K562 (cell line): ENCODE results near the gene RUFY2. TPM values are rescaled to one million over a fixed set of nuclear protein-coding genes. Genes with fewer than 3 reads are reported as not detected.

Experiments used
- ATAC-seq: fragments of 200-7000 bp; cut with Tn5 transposase; 3 replicates; pipeline ENCODE4 v1.9.1; 2020; ENCODE audit warnings: moderate library complexity
- BruUV-seq: library from RNA; stranded (reverse); fragments of 400-500 nt; replicated peaks from 2 replicates; lab custom pipeline; 2021; lab: Mats Ljungman, UMichigan
- CTCF ChIA-PET: fragments of 300-600 bp; formaldehyde crosslinking; extraction: SDS; loops from one replicate; lab custom pipeline; 2021; ENCODE audit warnings: low intra/inter-chr PET ratio; lab: Yijun Ruan, JAX
- POLR2A ChIA-PET: fragments of 300-600, 350-650 bp; sonication (Branson Sonifier 250); formaldehyde crosslinking; extraction: SDS; loops from one replicate; lab custom pipeline; 2021; ENCODE audit warnings: antibody characterized with exemption, inconsistent platforms; lab: Yijun Ruan, JAX
- DNase-seq, 4 experiments: peaks; one replicate each; pipeline versions ENCODE4 v3.0.0 to v3.0.0-alpha.2; 2011 to 2018; ENCODE audit warnings: low spot score in 3 of 4, mixed read lengths in 3 of 4; ENCODE audit errors: extremely low read depth in 1 of 4
- FAIRE-seq: peaks from 2 replicates; lab custom pipeline; 2011; peaks lifted over from hg19 to GRCh38; lab: Jason Lieb, UNC
- H2AFZ ChIP-seq: 2 replicates; pipeline ENCODE4 v1.6.0; 2011; ENCODE audit warnings: low read depth, low read length, control low read depth, inconsistent platforms
- H3K27ac ChIP-seq: fragments of 200-600 bp; 3 replicates; pipeline ENCODE4 v1.8.0; 2011; ENCODE audit warnings: low read depth, mild to moderate bottlenecking, control low read depth, inconsistent platforms, low read length, moderate library complexity, mixed read lengths; ENCODE audit errors: extremely low read depth
- H3K27me3 ChIP-seq, 2 experiments: fragments of 300-600 bp in 1 of 2; 2 replicates in 1 of 2; 3 replicates in 1 of 2; pipeline versions ENCODE4 v1.6.0 to v1.8.0; 2011; ENCODE audit warnings: inconsistent platforms in 2 of 2, low read length in 2 of 2, mild to moderate bottlenecking in 1 of 2, mixed read lengths in 1 of 2, moderate library complexity in 1 of 2; ENCODE audit not compliant: control insufficient read depth in 2 of 2, insufficient read depth in 2 of 2
- H3K36me3 ChIP-seq: fragments of 300-600 bp; 3 replicates; pipeline ENCODE4 v1.8.0; 2011; ENCODE audit warnings: mild to moderate bottlenecking, low read length, inconsistent platforms; ENCODE audit not compliant: control insufficient read depth, insufficient read depth
- H3K4me1 ChIP-seq, 2 experiments: fragments of 200-600 bp in 1 of 2; replicated peaks in 1 of 2; 2 replicates in 1 of 2; 3 replicates in 1 of 2; pipeline versions ENCODE4 v1.5.1 to v1.8.0; 2011; ENCODE audit warnings: inconsistent platforms in 2 of 2, low read length in 2 of 2, mild to moderate bottlenecking in 1 of 2, mixed read lengths in 1 of 2, moderate library complexity in 1 of 2; ENCODE audit not compliant: control insufficient read depth in 2 of 2, insufficient read depth in 2 of 2
- H3K4me2 ChIP-seq: 2 replicates; pipeline ENCODE4 v1.6.1; 2011; ENCODE audit warnings: low read length, control low read depth, inconsistent platforms, mixed read lengths; ENCODE audit not compliant: insufficient read depth
- H3K4me3 ChIP-seq: fragments of 200-600 bp; sonication (generic), shearing (Covaris generic); 2 replicates; pipeline ENCODE4 v1.5.1; 2016; ENCODE audit warnings: control low read depth, inconsistent platforms
- H3K79me2 ChIP-seq: fragments of 200-600 bp; 3 replicates; pipeline ENCODE4 v1.8.0; 2011; ENCODE audit warnings: low read length, inconsistent platforms; ENCODE audit not compliant: control insufficient read depth, insufficient read depth
- H3K9ac ChIP-seq, 2 experiments: 2 replicates each; pipeline versions ENCODE4 v1.6.0 to v1.6.1; 2011; ENCODE audit warnings: low read depth in 2 of 2, low read length in 2 of 2, control low read depth in 1 of 2, inconsistent platforms in 1 of 2, mild to moderate bottlenecking in 1 of 2, mixed read lengths in 1 of 2; ENCODE audit not compliant: insufficient read depth in 1 of 2
- H3K9me1 ChIP-seq: one replicate; pipeline ENCODE4 v1.6.0; 2011; ENCODE audit warnings: inconsistent platforms, mild to moderate bottlenecking, low read length, moderate library complexity; ENCODE audit not compliant: control insufficient read depth, insufficient read depth
- H3K9me3 ChIP-seq: replicated peaks from 2 replicates; pipeline ENCODE4 v1.5.1; 2011; ENCODE audit warnings: low read depth, low read length, inconsistent platforms; ENCODE audit not compliant: control insufficient read depth, insufficient read depth
- H4K20me1 ChIP-seq: replicated peaks from 2 replicates; pipeline ENCODE4 v1.6.1; 2011; ENCODE audit warnings: low read length, inconsistent platforms, mixed read lengths; ENCODE audit not compliant: control insufficient read depth, insufficient read depth
- CHD1 ChIP-seq: fragments of 200-600 bp; sonication (generic); IDR thresholded peaks from one replicate; pipeline ENCODE4 v1.6.1; 2012; ENCODE audit warnings: mild to moderate bottlenecking, moderate library complexity, low read length, inconsistent platforms
- EWSR1 ChIP-seq: fragments of 450-650 bp; IDR thresholded peaks from 2 replicates; pipeline ENCODE4 v1.6.1; 2018; ENCODE audit warnings: borderline replicate concordance, mild to moderate bottlenecking, low read depth, moderate library complexity; ENCODE audit not compliant: partially characterized antibody
- FOXJ3 ChIP-seq: sonication (generic); formaldehyde crosslinking; IDR thresholded peaks from 2 replicates; pipeline ENCODE4 v1.4.0; 2020; ENCODE audit warnings: mild to moderate bottlenecking, missing genetic modification reagents
- GATA2 ChIP-seq: sonication (generic); formaldehyde crosslinking; IDR thresholded peaks from 2 replicates; pipeline ENCODE4 v1.4.0; 2020; ENCODE audit warnings: mild to moderate bottlenecking, missing genetic modification reagents
- KDM1A ChIP-seq, 2 experiments: fragments of 450-650 bp; IDR thresholded peaks; 2 replicates each; pipeline ENCODE4 v1.6.1; 2016; ENCODE audit warnings: mild to moderate bottlenecking in 2 of 2
- KLF13 ChIP-seq: fragments of 450-650 bp; IDR thresholded peaks from 2 replicates; pipeline ENCODE4 v1.6.1; 2016; ENCODE audit warnings: missing genetic modification characterization, low read depth, mild to moderate bottlenecking, missing compliant biosample characterization, moderate library complexity, borderline replicate concordance
- MTA3 ChIP-seq: fragments of 450-650 bp; formaldehyde crosslinking; IDR thresholded peaks from 2 replicates; pipeline ENCODE4 v1.6.1; 2017; ENCODE audit warnings: mild to moderate bottlenecking, borderline replicate concordance
- STAT5B ChIP-seq: fragments of 250-450 bp; sonication (Bioruptor Pico); IDR thresholded peaks from 2 replicates; pipeline ENCODE4 v1.8.0; 2021; ENCODE audit warnings: mild to moderate bottlenecking, inconsistent platforms
- TRIM28 ChIP-seq: fragments of 450-650 bp; IDR thresholded peaks from 2 replicates; pipeline ENCODE4 v1.6.1; 2017
- U2AF1 ChIP-seq: fragments of 200-400 bp; formaldehyde crosslinking; optimal IDR thresholded peaks from 2 replicates; pipeline ENCODE3; 2017; ENCODE audit warnings: mild to moderate bottlenecking, low read depth, low read length, moderate library complexity
- ZBED1 ChIP-seq: IDR thresholded peaks from 2 replicates; pipeline ENCODE4 v1.6.1; 2014
- ZBTB17 ChIP-seq: fragments of 450-650 bp; formaldehyde crosslinking; IDR thresholded peaks from 2 replicates; pipeline ENCODE4 v1.4.0; 2020; ENCODE audit warnings: mild to moderate bottlenecking
- ZNF143 ChIP-seq: sonication (generic); formaldehyde crosslinking; IDR thresholded peaks from 2 replicates; pipeline ENCODE4 v1.9.0; 2022; ENCODE audit warnings: mild to moderate bottlenecking, missing genetic modification reagents
- ZNF146 ChIP-seq: IDR thresholded peaks from one replicate; pipeline ENCODE4 v1.6.1; 2018; ENCODE audit warnings: missing compliant biosample characterization; ENCODE audit not compliant: unreplicated experiment
- ZNF707 ChIP-seq: fragments of 250-450 bp; sonication (Bioruptor Pico); conservative IDR thresholded peaks from 2 replicates; pipeline ENCODE4 v1.8.0; 2022; ENCODE audit warnings: inconsistent platforms, mild to moderate bottlenecking, moderate library complexity
- ZSCAN32 ChIP-seq: fragments of 450-650 bp; formaldehyde crosslinking; IDR thresholded peaks from 2 replicates; pipeline ENCODE4 v1.4.0; 2020; ENCODE audit warnings: mild to moderate bottlenecking, moderate library complexity
- WGBS: fragments of 100-300 bp; shearing (Covaris generic); methylation state at CpG from one replicate; pipeline ENCODE4 v1.1.6; 2016; ENCODE audit warnings: low coverage, mixed read lengths; ENCODE audit not compliant: insufficient coverage; ENCODE audit errors: missing lambda C conversion rate; 5-methylcytosine and 5-hydroxymethylcytosine counted together
- in situ Hi-C: fragments of 300-500 bp; cut with MboI; formaldehyde crosslinking; loops from 4 replicates; pipeline ENCODE4 v1.15.0; 2018; ENCODE audit warnings: inconsistent platforms, mixed read lengths
- intact Hi-C: fragments of 100-400 bp; cut with micrococcal nuclease; formaldehyde crosslinking; loops from 2 replicates; pipeline ENCODE4 v1.14.2; 2022
- polyA plus RNA-seq, 8 experiments: library from polyadenylated mRNA; depleted of rRNA in 4 of 8; stranded (reverse) in 5 of 8; unstranded in 3 of 8; fragments of >200 nt; fragmentation: Nextera tagmentation in 2 of 8; fragmentation: Illumina TruSeq in 1 of 8; extraction: Ambion mirVana in 2 of 8; extraction: Trizol in 1 of 8; gene quantifications; 2 replicates each; pipeline versions ENCODE4 v1.2.1 to v1.2.3, GENCODE V29; 2011 to 2014; ENCODE audit warnings: inconsistent platforms in 1 of 8, missing spikeins in 1 of 8
- total RNA-seq, 7 experiments: library from RNA; depleted of rRNA in 6 of 7; stranded (reverse); fragments of >200 nt in 6 of 7; fragmentation: Illumina TruSeq in 2 of 7; extraction: Trizol in 2 of 7; gene quantifications; 2 replicates each; pipeline versions ENCODE4 v1.2.1 to v1.2.3, GENCODE V29; 2011 to 2021; ENCODE audit warnings: low replicate concordance in 1 of 7
- TF ChIP-seq, protein P1 (sequence below): fragments of 450-650 bp; IDR thresholded peaks from 2 replicates; pipeline ENCODE4 v1.6.1; 2014; ENCODE audit warnings: low read depth, mild to moderate bottlenecking, moderate library complexity, borderline replicate concordance
- TF ChIP-seq, protein P2 (sequence below): fragments of 250-450 bp; sonication (Bioruptor Pico); IDR thresholded peaks from 2 replicates; pipeline ENCODE4 v1.4.0; 2020; ENCODE audit warnings: mild to moderate bottlenecking, moderate library complexity

The RUFY2 gene
- total and polyA plus RNA-seq, 9 of the 15 experiments (the other 6 are each of a cell fraction or from before 2014, with no cell fraction given), result 3.7 to 20.1 (median 12.6) TPM

DNA sequence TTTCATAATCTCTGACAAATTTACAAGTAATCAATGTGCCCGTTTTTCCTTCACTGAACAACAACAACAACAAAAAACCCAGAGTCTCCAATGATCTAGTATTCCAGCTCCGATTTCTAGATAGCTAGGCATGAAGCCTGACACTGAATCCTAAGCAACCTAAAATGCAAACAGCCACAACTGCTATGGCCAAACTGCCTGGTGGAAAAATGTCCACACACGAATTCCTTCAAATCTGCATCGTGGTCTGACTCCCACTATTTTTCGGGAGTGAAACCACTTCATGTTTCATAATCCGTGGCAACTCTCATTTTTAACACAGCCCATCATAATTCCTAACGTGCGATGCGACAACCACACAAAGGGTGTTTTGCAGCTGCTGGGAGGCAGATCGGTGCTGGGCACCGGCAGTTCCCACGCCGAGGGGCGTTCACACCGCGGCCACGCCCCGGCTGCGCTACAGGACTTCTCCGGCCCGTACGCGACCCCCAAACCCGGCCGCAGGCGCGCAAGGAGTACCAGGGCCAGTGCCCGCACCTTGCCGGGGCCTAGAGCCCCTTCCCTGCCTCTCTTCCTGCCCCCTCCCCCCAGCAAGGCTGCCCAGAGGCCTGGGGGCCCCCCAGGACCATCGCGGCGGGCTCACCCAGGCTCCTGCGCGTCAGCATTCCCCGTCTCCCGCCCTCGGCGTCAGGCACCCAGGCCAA is 814 bp downstream of the RUFY2 start:
- intact Hi-C loops (loop anchor here (5.0 kb wide), 1 partner anchor 156 kb away; the partner anchor contains the start of gene TET1), in situ Hi-C loops (no loop called here)
- Histone ChIP-seq H3K79me2 (peaks cover 45% of the 10 kb centered on the region), H3K9ac (peak overlapping the region; percentile 93 to 98), H3K27me3 (no peaks in the 10 kb centered on the region), H4K20me1 (peaks cover 14% of the 10 kb centered on the region), H3K4me2 (peak overlapping the region; percentile 94), H3K9me1 (no peaks in the 10 kb centered on the region), H3K4me3 (peak overlapping the region; percentile 97), H3K4me1 (peaks cover 14 to 25% of the 10 kb centered on the region in 2 experiments; a peak in 4 of 5 replicates), H3K9me3 (no peaks in the 10 kb centered on the region), H3K36me3 (peaks cover 14% of the 10 kb centered on the region; the same call in 2 of the 3 replicates), H2AFZ (peak overlapping the region; percentile 98), H3K27ac (peak overlapping the region; percentile 91)
- TSS peak; percentile 57 for BruUV-seq
- ChIA-PET POLR2A (interaction anchor here (0.6 to 2.0 kb wide), 8 partner anchors 9 to 774 kb away, joined by 3 to 10 read pairs (median 3); partner anchors contain the start of gene PBLD), CTCF (interaction anchor here (0.5 kb wide), 1 partner anchor 355 kb away, joined by 4 read pairs; no protein-coding TSS in a partner anchor)
- DNase-seq (peak in 2 of 4 experiments; percentile 69 to 75), ATAC-seq (peak; percentile 68), FAIRE-seq (peak; percentile 79)
- WGBS, result under 1% methylated on average over 38 of the region's 38 CpGs
- TF ChIP-seq ZNF707 (CRISPR knock-in tag), result no peak
- TF ChIP-seq CHD1, result no peak
- no peak for TF ChIP-seq ZBTB17 (CRISPR knock-in tag)
- TF ChIP-seq STAT5B (CRISPR knock-in tag), result no peak
- no peak for TF ChIP-seq EWSR1
- TF ChIP-seq, protein P1, sequence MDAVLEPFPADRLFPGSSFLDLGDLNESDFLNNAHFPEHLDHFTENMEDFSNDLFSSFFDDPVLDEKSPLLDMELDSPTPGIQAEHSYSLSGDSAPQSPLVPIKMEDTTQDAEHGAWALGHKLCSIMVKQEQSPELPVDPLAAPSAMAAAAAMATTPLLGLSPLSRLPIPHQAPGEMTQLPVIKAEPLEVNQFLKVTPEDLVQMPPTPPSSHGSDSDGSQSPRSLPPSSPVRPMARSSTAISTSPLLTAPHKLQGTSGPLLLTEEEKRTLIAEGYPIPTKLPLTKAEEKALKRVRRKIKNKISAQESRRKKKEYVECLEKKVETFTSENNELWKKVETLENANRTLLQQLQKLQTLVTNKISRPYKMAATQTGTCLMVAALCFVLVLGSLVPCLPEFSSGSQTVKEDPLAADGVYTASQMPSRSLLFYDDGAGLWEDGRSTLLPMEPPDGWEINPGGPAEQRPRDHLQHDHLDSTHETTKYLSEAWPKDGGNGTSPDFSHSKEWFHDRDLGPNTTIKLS, result no peak
- peak; percentile 28; the same call in 1 of the 2 replicates for TF ChIP-seq MTA3
- peak; percentile 46; the same call in 1 of the 2 replicates for TF ChIP-seq KLF13 (tag)
- TF ChIP-seq ZNF146 (CRISPR knock-in tag), result no peak
- no peak for TF ChIP-seq FOXJ3
- no peak for TF ChIP-seq TRIM28
- TF ChIP-seq ZBED1, result no peak
- TF ChIP-seq, protein P2, sequence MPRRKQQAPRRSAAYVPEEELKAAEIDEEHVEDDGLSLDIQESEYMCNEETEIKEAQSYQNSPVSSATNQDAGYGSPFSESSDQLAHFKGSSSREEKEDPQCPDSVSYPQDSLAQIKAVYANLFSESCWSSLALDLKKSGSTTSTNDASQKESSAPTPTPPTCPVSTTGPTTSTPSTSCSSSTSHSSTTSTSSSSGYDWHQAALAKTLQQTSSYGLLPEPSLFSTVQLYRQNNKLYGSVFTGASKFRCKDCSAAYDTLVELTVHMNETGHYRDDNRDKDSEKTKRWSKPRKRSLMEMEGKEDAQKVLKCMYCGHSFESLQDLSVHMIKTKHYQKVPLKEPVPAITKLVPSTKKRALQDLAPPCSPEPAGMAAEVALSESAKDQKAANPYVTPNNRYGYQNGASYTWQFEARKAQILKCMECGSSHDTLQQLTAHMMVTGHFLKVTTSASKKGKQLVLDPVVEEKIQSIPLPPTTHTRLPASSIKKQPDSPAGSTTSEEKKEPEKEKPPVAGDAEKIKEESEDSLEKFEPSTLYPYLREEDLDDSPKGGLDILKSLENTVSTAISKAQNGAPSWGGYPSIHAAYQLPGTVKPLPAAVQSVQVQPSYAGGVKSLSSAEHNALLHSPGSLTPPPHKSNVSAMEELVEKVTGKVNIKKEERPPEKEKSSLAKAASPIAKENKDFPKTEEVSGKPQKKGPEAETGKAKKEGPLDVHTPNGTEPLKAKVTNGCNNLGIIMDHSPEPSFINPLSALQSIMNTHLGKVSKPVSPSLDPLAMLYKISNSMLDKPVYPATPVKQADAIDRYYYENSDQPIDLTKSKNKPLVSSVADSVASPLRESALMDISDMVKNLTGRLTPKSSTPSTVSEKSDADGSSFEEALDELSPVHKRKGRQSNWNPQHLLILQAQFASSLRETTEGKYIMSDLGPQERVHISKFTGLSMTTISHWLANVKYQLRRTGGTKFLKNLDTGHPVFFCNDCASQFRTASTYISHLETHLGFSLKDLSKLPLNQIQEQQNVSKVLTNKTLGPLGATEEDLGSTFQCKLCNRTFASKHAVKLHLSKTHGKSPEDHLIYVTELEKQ (CRISPR knock-in tag), result no peak
- TF ChIP-seq ZSCAN32 (CRISPR knock-in tag), result 0 out of 2 replicates have a peak, but pooled peaks have one; percentile 20
- TF ChIP-seq GATA2, result no peak
- no peak for TF ChIP-seq KDM1A (IDR thresholded peaks at IDR 0.05)
- TF ChIP-seq U2AF1, result peak; percentile 13
- no peak for TF ChIP-seq ZNF143 (CRISPR knock-in tag)
